GM06990 (cell line): ENCODE data around the gene CNBP.
A peak's percentile ranks its signal among the peaks of the same experiment; 100 is the strongest.

ENCODE experiments used
- DNase-seq: peaks from one replicate; pipeline ENCODE4 v3.0.0-alpha.2; 2011; ENCODE audit not compliant: insufficient read length; ENCODE audit errors: extremely low read depth
- H3K27me3 ChIP-seq: replicated peaks from 2 replicates; pipeline ENCODE4 v1.6.0; 2011; ENCODE audit warnings: low read length; ENCODE audit not compliant: control insufficient read depth, insufficient read depth
- H3K36me3 ChIP-seq: 2 replicates; pipeline ENCODE4 v1.5.1; 2011; ENCODE audit warnings: low read length; ENCODE audit not compliant: control insufficient read depth, insufficient read depth
- H3K4me3 ChIP-seq: replicated peaks from 2 replicates; pipeline ENCODE4 v1.5.1; 2011; ENCODE audit warnings: low read depth, mild to moderate bottlenecking, control low read depth, low read length
- TF ChIP-seq, protein P1 (sequence below): IDR thresholded peaks from 2 replicates; pipeline ENCODE4 v1.5.1; 2011; ENCODE audit warnings: low read length, control low read depth, mild to moderate bottlenecking, inconsistent platforms; ENCODE audit not compliant: insufficient read depth, poor library complexity, severe bottlenecking

The CNBP gene

DNA sequence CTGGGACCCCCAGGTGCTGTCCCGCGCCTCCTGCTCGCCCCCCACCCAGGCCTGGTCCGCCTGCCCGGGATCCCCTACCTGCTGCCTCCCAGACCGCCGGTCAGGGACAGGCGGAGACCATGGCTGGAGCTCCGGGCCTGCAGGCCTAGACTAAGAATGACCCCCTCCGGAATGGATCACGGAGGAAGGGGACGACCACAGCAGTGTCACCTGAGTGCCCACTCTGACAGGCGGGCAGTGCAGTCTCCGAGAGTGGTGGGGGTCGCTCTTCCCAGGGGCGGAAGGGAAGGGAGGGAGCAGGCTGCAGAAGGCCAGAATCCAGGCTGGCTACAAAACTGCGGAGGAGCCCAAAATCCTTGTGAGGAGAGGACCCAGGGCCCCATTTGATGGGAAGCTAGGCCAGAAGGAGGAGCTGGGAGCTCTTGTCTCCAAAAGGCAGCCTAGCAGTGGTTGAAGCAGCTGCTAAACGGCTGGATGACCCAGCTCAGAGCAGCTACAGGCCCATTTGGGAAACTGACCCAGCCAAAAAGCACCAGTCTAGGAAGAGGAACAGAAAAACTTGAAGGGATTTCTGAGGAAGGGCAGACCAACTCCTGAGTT, 61.2 kb downstream of the CNBP start:
- no peak overlapping the region for H3K4me3 ChIP-seq

DNA sequence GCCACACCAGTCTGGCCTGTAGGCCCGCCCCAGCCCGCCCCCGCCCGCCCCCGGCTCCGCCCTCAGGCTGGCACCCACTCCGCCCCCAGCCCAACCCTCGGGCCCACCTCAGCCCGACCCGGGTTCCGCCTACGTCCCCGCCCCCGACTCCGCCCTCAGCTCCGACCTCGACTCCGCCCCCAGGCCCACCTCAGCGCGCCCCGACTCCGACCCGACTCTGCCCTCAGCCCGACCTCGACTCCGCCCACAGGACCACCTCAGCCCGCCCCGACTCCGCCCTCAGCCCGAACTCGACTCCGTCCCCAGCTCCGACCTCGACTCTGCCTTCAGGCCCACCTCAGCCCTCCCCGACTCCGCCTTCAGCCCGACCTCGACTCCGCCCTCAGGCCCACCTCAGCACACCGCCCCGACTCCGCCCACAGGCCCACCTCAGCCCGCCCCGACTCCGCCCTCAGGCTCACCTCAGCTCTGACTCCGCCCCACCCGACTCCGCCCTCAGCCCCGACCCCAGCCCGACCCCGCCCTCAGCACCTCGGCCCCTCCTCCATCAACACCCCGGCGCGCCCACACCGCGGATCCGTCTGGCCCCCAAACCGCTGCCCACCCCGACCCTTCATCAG, 61.8 kb downstream of the CNBP start, which contains the start of gene RAB43:
Gene RAB43, minus strand, starts transcription at position 13 of the 620 bp plus-strand sequence. CDS start 315 bp downstream, outside the sequence.
- DNase-seq, result peak; percentile 87
- H3K27me3 ChIP-seq, result no peaks in the 10 kb centered on the region
- peak within 1 kb of the TSS; percentile 66 for H3K4me3 ChIP-seq
- peaks cover 3% of the 10 kb centered on the region for H3K36me3 ChIP-seq
- TF ChIP-seq, protein P1, sequence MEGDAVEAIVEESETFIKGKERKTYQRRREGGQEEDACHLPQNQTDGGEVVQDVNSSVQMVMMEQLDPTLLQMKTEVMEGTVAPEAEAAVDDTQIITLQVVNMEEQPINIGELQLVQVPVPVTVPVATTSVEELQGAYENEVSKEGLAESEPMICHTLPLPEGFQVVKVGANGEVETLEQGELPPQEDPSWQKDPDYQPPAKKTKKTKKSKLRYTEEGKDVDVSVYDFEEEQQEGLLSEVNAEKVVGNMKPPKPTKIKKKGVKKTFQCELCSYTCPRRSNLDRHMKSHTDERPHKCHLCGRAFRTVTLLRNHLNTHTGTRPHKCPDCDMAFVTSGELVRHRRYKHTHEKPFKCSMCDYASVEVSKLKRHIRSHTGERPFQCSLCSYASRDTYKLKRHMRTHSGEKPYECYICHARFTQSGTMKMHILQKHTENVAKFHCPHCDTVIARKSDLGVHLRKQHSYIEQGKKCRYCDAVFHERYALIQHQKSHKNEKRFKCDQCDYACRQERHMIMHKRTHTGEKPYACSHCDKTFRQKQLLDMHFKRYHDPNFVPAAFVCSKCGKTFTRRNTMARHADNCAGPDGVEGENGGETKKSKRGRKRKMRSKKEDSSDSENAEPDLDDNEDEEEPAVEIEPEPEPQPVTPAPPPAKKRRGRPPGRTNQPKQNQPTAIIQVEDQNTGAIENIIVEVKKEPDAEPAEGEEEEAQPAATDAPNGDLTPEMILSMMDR, result no peak

More for the DNA sequence above, 61.2 kb downstream of the CNBP start:
- Histone ChIP-seq H3K36me3 (peaks cover 4% of the 10 kb centered on the region), H3K27me3 (no peaks in the 10 kb centered on the region)
- TF ChIP-seq, protein P1, result no peak
- no peak for DNase-seq

DNA sequence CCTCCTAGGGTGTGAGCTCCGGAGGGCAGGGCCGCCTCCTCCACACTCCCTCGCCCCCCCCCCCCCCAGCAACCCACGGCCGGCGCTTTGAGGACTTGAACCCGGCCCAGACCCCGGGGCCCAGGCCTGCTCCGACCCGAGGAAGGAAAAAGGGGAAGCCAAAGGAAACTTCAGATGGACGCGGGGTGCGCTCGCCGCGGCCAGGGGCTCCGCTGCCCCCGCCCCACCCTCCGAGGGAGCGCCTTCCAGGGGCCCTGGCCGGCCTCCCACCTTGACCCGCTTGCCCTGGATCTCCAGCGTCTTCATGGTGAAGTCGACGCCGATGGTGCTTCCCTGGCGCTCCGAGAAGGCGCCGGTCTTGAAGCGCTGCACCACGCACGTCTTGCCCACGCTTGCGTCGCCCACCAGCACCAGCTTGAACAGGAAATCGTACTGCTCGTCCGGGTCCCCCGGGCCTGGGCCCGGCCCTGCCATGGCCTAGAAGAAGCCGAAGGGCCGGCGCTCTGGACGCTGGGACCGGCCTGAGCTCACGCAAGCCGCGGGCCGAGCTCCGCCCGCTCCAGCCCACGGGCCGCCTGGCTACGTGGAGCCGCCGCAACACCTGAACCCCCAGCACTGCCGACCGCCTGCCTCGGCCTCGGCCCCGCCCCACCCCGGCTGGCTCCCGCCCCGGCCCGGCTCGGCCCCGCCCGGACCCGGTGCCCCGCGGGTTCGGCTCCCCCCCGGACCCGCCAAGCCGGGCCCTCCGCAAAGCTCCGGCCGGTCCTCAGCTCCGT, 62.5 kb downstream of the CNBP start:
- DNase-seq, result peak; percentile 76
- H3K4me3 ChIP-seq, result peak overlapping the region; percentile 65
- TF ChIP-seq, protein P1, result no peak
- H3K36me3 ChIP-seq, result peaks cover 3% of the 10 kb centered on the region
- H3K27me3 ChIP-seq, result no peaks in the 10 kb centered on the region

DNA sequence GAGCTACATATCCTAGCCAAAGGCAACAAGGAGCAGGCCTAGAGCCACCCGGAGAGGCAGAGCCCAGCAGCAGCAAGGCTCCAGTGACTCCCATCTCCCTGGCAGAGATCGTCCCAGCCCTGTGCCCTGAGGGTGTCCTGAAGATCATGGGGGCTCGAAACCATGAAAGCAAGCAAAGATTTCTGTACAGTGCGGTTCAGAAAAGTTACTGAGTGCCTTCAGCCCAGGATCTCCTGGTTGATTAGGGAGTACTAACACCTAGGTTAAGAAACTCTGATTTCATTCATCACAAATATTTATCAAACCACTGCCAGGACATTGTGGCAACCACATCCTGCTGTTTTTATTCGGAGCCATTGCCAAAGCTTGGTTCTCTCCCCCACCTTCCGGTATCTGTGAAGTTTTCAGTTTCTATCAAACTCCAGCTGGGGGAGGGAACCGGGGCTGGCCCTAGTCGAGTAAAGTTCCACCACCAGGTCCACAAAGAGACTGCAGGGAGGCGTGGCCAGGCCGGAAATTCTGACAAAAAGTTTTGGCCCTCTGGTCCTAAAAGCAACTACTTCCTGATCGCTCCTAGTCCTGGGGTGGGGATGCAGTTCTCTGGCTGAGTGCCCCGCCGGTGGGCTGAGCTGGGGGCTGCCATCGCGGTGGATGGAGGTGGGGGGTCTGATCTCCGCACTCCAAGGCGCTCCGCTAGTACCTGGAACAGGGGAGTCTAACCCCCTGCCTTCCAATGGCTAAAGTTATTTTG, 63.3 kb downstream of the CNBP start:
- peak; percentile 81 for DNase-seq
- TF ChIP-seq, protein P1, result peak; percentile 7
- peak overlapping the region; percentile 65 for H3K4me3 ChIP-seq

DNA sequence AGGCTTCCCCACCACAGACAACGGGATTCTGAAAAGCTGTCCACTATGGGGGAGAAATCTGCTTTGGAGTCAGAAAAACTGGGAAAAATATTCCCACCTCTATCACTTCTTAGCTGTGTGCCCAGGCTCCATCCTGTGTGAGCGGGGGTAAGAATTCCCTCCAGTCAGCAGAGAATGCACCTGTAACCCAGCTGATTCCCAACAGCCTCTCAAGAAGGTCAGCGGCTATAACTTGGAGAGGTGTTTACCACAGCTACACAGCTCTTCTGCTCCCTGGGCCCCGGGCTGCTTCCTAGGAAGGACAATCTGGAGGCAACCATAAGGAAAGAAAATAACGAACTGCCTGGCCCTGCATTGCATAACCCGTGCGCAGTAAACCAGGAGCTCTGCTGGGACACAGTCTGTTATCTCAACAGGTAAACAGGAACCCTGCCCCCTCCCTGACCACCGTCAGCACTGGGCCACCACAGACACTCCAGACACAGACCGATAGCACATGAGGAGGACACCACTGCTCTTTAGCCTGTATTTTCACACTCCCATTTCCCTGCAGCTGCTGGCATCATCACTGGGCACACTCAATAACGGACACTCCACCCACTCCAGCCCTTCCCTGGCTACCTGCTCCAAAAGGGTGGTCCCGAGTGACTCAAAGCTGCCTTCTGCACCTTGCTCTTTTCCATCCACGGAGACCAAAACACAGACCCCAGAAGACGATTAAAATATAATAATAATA, 64.2 kb downstream of the CNBP start:
- TF ChIP-seq, protein P1, result no peak
- Histone ChIP-seq H3K4me3 (peak overlapping the region; percentile 65), H3K36me3 (peaks cover 3% of the 10 kb centered on the region), H3K27me3 (no peaks in the 10 kb centered on the region)
- no peak for DNase-seq

More for the DNA sequence above, 63.3 kb downstream of the CNBP start:
- Histone ChIP-seq H3K27me3 (no peaks in the 10 kb centered on the region), H3K36me3 (peaks cover 3% of the 10 kb centered on the region)
